COLO829 (cell line): ENCODE measurements around the gene CNIH3.
"Not testable (repeated sequence)": the region's sequence is repeated elsewhere in the genome, so short reads cannot be mapped to it uniquely, and the experiment has no call there.

ENCODE experiments used
- DNase-seq: peaks from one replicate; pipeline ENCODE4 v3.0.0; 2012; ENCODE audit warnings: low spot score

The CNIH3 gene

GRCh38 chr1:224615861-224616755 lies at the start of gene CNIH3:
TSS of gene CNIH3 (plus strand) at chr1:224616317. CDS start at chr1:224617175, 858 bp downstream.
- no peak for DNase-seq

- DNase-seq = not testable (repeated sequence)
These were observed 49.6 kb upstream of the CNIH3 start for GRCh38 chr1:224566492-224566891.

GRCh38 chr1:224569276-224569675 lies 46.8 kb upstream of the CNIH3 start:
- peak; percentile 92 for DNase-seq

- not testable (repeated sequence) for DNase-seq
These were observed 44.1 kb upstream of the CNIH3 start for GRCh38 chr1:224571975-224572374.

- peak; percentile 87 for DNase-seq
These were observed 36.6 kb upstream of the CNIH3 start for GRCh38 chr1:224579526-224579925.

GRCh38 chr1:224580006-224580405 lies 36.1 kb upstream of the CNIH3 start:
- no peak for DNase-seq

- DNase-seq = no peak
These were observed 34.1 kb upstream of the CNIH3 start for GRCh38 chr1:224582041-224582440.

GRCh38 chr1:224583774-224584173 lies 32.3 kb upstream of the CNIH3 start:
- DNase-seq = no peak

GRCh38 chr1:224585051-224585450 lies 31.1 kb upstream of the CNIH3 start:
- no peak for DNase-seq

GRCh38 chr1:224587051-224587450 lies 29.1 kb upstream of the CNIH3 start:
- no peak for DNase-seq

- no peak for DNase-seq
These were observed 27.6 kb upstream of the CNIH3 start for GRCh38 chr1:224588515-224588914.

- no peak for DNase-seq
These were observed 27.1 kb upstream of the CNIH3 start for GRCh38 chr1:224589006-224589405.

GRCh38 chr1:224591326-224591725 lies 24.8 kb upstream of the CNIH3 start:
- DNase-seq = no peak

GRCh38 chr1:224592636-224593582 lies 23.2 kb upstream of the CNIH3 start:
- peak; percentile 34 for DNase-seq

GRCh38 chr1:224594360-224594759 lies 21.8 kb upstream of the CNIH3 start:
- no peak for DNase-seq

GRCh38 chr1:224594851-224595250 lies 21.3 kb upstream of the CNIH3 start:
- DNase-seq = no peak

- no peak for DNase-seq
These were observed 10.5 kb upstream of the CNIH3 start for GRCh38 chr1:224605482-224606181.

- DNase-seq = no peak
These were observed 8.6 kb upstream of the CNIH3 start for GRCh38 chr1:224607188-224608148.

GRCh38 chr1:224609333-224609732 lies 6.8 kb upstream of the CNIH3 start:
- no peak for DNase-seq

- no peak for DNase-seq
These were observed 3.9 kb upstream of the CNIH3 start for GRCh38 chr1:224612246-224612645.

GRCh38 chr1:224613486-224613885 lies 2.6 kb upstream of the CNIH3 start:
- DNase-seq = no peak
